Stomach (tissue), 8 donors: ENCODE measurements around the gene PCDHB7. TPM values are rescaled to one million over a fixed set of nuclear protein-coding genes. Genes with fewer than 3 reads are reported as not detected.

Source experiments
- polyA plus RNA-seq, 3 donors: library from polyadenylated mRNA; stranded (reverse); fragments of 200-250 nt; gene quantifications; one replicate each; pipeline ENCODE4 v1.2.3, GENCODE V29; 2013
- total RNA-seq, 5 donors: library from RNA; depleted of rRNA; stranded (reverse); fragments of >200 nt; gene quantifications; one replicate each; pipeline versions ENCODE4 v1.1.0 to v1.2.3, GENCODE V29; 2014 to 2016
- donor health status: healthy with polysubstance abuse.
- donor health status: Bipolar disorder and iron deficiency.
- donor health status: healthy.

PCDHB7 gene
- total and polyA plus RNA-seq, 8 donors: 0.10 to 1.8 (median 0.72) TPM; not detected in 5

Other genes starting within 250 kb of the PCDHB7 start
Only the 30 nearest of the 37 such genes appear.
- 1 to 10 TPM in 2 of 5 donors, under 1 TPM in 1, not detected in 2; 0.58 to 4.2 (median 2.6) TPM for gene PCDHAC2, start 206.2 kb upstream of the PCDHB7 start, total RNA-seq
- gene PCDHAC2, start 206.2 kb upstream of the PCDHB7 start, polyA plus RNA-seq: under 1 TPM in 2 of 3 donors, not detected in 1; 0.05 to 0.19 TPM
- under 1 TPM in 2 of 5 donors, not detected in 3; under 0.01 to 0.37 TPM for gene PCDHB1, start 121.3 kb upstream of the PCDHB7 start, total RNA-seq
- gene PCDHB1, start 121.3 kb upstream of the PCDHB7 start, polyA plus RNA-seq: under 1 TPM in 1 of 3 donors, not detected in 2; 0.03 TPM
- gene PCDHB2, start 78.0 kb upstream of the PCDHB7 start, total RNA-seq: 1 to 10 TPM in 1 of 5 donors, under 1 TPM in 1, not detected in 3; 0.43 to 3.3 TPM
- gene PCDHB2, start 78.0 kb upstream of the PCDHB7 start, polyA plus RNA-seq: 1 to 10 TPM in 1 of 3 donors, under 1 TPM in 2; 0.53 to 1.3 (median 0.61) TPM
- 1 to 10 TPM in 1 of 5 donors, not detected in 4; 3.7 TPM for gene PCDHB3, start 72.2 kb upstream of the PCDHB7 start, total RNA-seq
- under 1 TPM; 0.15 to 0.46 (median 0.31) TPM for gene PCDHB3, start 72.2 kb upstream of the PCDHB7 start, polyA plus RNA-seq
- 10 to 100 TPM in 1 of 5 donors, 1 to 10 TPM in 1, under 1 TPM in 2, not detected in 1; 0.45 to 15.9 (median 1.7) TPM for gene PCDHB4, start 50.8 kb upstream of the PCDHB7 start, total RNA-seq
- under 1 TPM; 0.15 to 0.38 (median 0.37) TPM for gene PCDHB4, start 50.8 kb upstream of the PCDHB7 start, polyA plus RNA-seq
- gene PCDHB5, start 37.4 kb upstream of the PCDHB7 start, total RNA-seq: 1 to 10 TPM in 3 of 5 donors, under 1 TPM in 2; 0.14 to 4.7 (median 1.8) TPM
- under 1 TPM in 2 of 3 donors, not detected in 1; 0.31 to 0.78 TPM for gene PCDHB5, start 37.4 kb upstream of the PCDHB7 start, polyA plus RNA-seq
- 1 to 10 TPM in 1 of 5 donors, under 1 TPM in 1, not detected in 3; under 0.01 to 1.3 TPM for gene PCDHB6, start 22.6 kb upstream of the PCDHB7 start, total RNA-seq
- gene PCDHB6, start 22.6 kb upstream of the PCDHB7 start, polyA plus RNA-seq: under 1 TPM in 1 of 3 donors, not detected in 2; 0.15 TPM
- gene PCDHB8, start 5.1 kb downstream of the PCDHB7 start, total RNA-seq: 1 to 10 TPM in 1 of 5 donors, under 1 TPM in 1, not detected in 3; 0.58 to 1.7 TPM
- gene PCDHB8, start 5.1 kb downstream of the PCDHB7 start, polyA plus RNA-seq: not detected
- 1 to 10 TPM in 3 of 5 donors, under 1 TPM in 2; 0.45 to 1.7 (median 1.2) TPM for gene PCDHB16, start 9.7 kb downstream of the PCDHB7 start, total RNA-seq
- under 1 TPM in 2 of 3 donors, not detected in 1; 0.12 to 0.20 TPM for gene PCDHB16, start 9.7 kb downstream of the PCDHB7 start, polyA plus RNA-seq
- under 1 TPM in 3 of 5 donors, not detected in 2; 0.14 to 0.92 (median 0.45) TPM for gene PCDHB9, start 14.5 kb downstream of the PCDHB7 start, total RNA-seq
- under 1 TPM in 2 of 3 donors, not detected in 1; 0.08 to 0.19 TPM for gene PCDHB9, start 14.5 kb downstream of the PCDHB7 start, polyA plus RNA-seq
- 10 to 100 TPM in 1 of 5 donors, 1 to 10 TPM in 3, under 1 TPM in 1; 0.58 to 18.3 (median 2.3) TPM for gene PCDHB10, start 19.7 kb downstream of the PCDHB7 start, total RNA-seq
- under 1 TPM; 0.12 to 0.40 (median 0.15) TPM for gene PCDHB10, start 19.7 kb downstream of the PCDHB7 start, polyA plus RNA-seq
- 1 to 10 TPM in 2 of 5 donors, under 1 TPM in 1, not detected in 2; 0.87 to 4.4 (median 1.3) TPM for gene PCDHB11, start 27.0 kb downstream of the PCDHB7 start, total RNA-seq
- gene PCDHB11, start 27.0 kb downstream of the PCDHB7 start, polyA plus RNA-seq: 1 to 10 TPM in 1 of 3 donors, under 1 TPM in 2; 0.12 to 1.1 (median 0.30) TPM
- gene PCDHB12, start 36.1 kb downstream of the PCDHB7 start, total RNA-seq: 1 to 10 TPM in 4 of 5 donors, not detected in 1; 1.2 to 8.5 (median 2.9) TPM
- gene PCDHB12, start 36.1 kb downstream of the PCDHB7 start, polyA plus RNA-seq: under 1 TPM; 0.19 to 0.31 (median 0.28) TPM
- gene PCDHB13, start 41.3 kb downstream of the PCDHB7 start, total RNA-seq: 10 to 100 TPM in 1 of 5 donors, 1 to 10 TPM in 2, under 1 TPM in 2; under 0.01 to 28.1 (median 3.1) TPM
- under 1 TPM in 2 of 3 donors, not detected in 1; 0.12 to 0.28 TPM for gene PCDHB13, start 41.3 kb downstream of the PCDHB7 start, polyA plus RNA-seq
- 1 to 10 TPM in 4 of 5 donors, not detected in 1; 1.3 to 6.4 (median 3.6) TPM for gene PCDHB14, start 50.7 kb downstream of the PCDHB7 start, total RNA-seq
- 1 to 10 TPM in 1 of 3 donors, under 1 TPM in 2; 0.31 to 1.1 (median 0.44) TPM for gene PCDHB14, start 50.7 kb downstream of the PCDHB7 start, polyA plus RNA-seq
- gene PCDHB15, start 72.8 kb downstream of the PCDHB7 start, total RNA-seq: 1 to 10 TPM in 2 of 5 donors, under 1 TPM in 1, not detected in 2; 0.58 to 6.6 (median 2.2) TPM
- 1 to 10 TPM in 1 of 3 donors, under 1 TPM in 2; 0.44 to 1.2 (median 0.73) TPM for gene PCDHB15, start 72.8 kb downstream of the PCDHB7 start, polyA plus RNA-seq
- gene SLC25A2, start 131.4 kb downstream of the PCDHB7 start, total RNA-seq: 1 to 10 TPM in 1 of 5 donors, under 1 TPM in 1, not detected in 3; 0.43 to 4.8 TPM
- gene SLC25A2, start 131.4 kb downstream of the PCDHB7 start, polyA plus RNA-seq: not detected
- gene TAF7, start 148.1 kb downstream of the PCDHB7 start, total RNA-seq: 10 to 100 TPM; 22.0 to 89.8 (median 36.5) TPM
- gene TAF7, start 148.1 kb downstream of the PCDHB7 start, polyA plus RNA-seq: 10 to 100 TPM; 32.6 to 46.1 (median 43.5) TPM
- under 1 TPM in 1 of 5 donors, not detected in 4; 0.18 TPM for gene PCDHGA1, start 157.9 kb downstream of the PCDHB7 start, total RNA-seq
- gene PCDHGA1, start 157.9 kb downstream of the PCDHB7 start, polyA plus RNA-seq: under 1 TPM in 1 of 3 donors, not detected in 2; 0.13 TPM
- 1 to 10 TPM; 1.2 to 3.5 (median 2.0) TPM for gene PCDHGA2, start 166.1 kb downstream of the PCDHB7 start, total RNA-seq
- under 1 TPM; 0.06 to 0.31 (median 0.18) TPM for gene PCDHGA2, start 166.1 kb downstream of the PCDHB7 start, polyA plus RNA-seq
- 1 to 10 TPM in 3 of 5 donors, under 1 TPM in 1, not detected in 1; 0.58 to 6.7 (median 1.4) TPM for gene PCDHGA3, start 171.2 kb downstream of the PCDHB7 start, total RNA-seq
- gene PCDHGA3, start 171.2 kb downstream of the PCDHB7 start, polyA plus RNA-seq: under 1 TPM in 1 of 3 donors, not detected in 2; 0.08 TPM
- gene PCDHGB1, start 177.5 kb downstream of the PCDHB7 start, total RNA-seq: 1 to 10 TPM in 1 of 5 donors, under 1 TPM in 3, not detected in 1; under 0.01 to 1.2 (median 0.68) TPM
- gene PCDHGB1, start 177.5 kb downstream of the PCDHB7 start, polyA plus RNA-seq: under 1 TPM in 1 of 3 donors, not detected in 2; 0.03 TPM
- 1 to 10 TPM in 4 of 5 donors, under 1 TPM in 1; 0.29 to 9.3 (median 2.4) TPM for gene PCDHGA4, start 182.4 kb downstream of the PCDHB7 start, total RNA-seq
- under 1 TPM in 1 of 3 donors, not detected in 2; 0.08 TPM for gene PCDHGA4, start 182.4 kb downstream of the PCDHB7 start, polyA plus RNA-seq
- gene PCDHGB2, start 187.3 kb downstream of the PCDHB7 start, total RNA-seq: 10 to 100 TPM in 1 of 5 donors, 1 to 10 TPM in 3, not detected in 1; 2.5 to 10.7 (median 8.1) TPM
- under 1 TPM in 1 of 3 donors, not detected in 2; 0.10 TPM for gene PCDHGB2, start 187.3 kb downstream of the PCDHB7 start, polyA plus RNA-seq
- 1 to 10 TPM in 4 of 5 donors, not detected in 1; 2.3 to 6.7 (median 3.6) TPM for gene PCDHGA5, start 191.5 kb downstream of the PCDHB7 start, total RNA-seq
- under 1 TPM in 1 of 3 donors, not detected in 2; 0.15 TPM for gene PCDHGA5, start 191.5 kb downstream of the PCDHB7 start, polyA plus RNA-seq
- 1 to 10 TPM in 4 of 5 donors, under 1 TPM in 1; 0.87 to 8.8 (median 3.8) TPM for gene PCDHGB3, start 197.6 kb downstream of the PCDHB7 start, total RNA-seq
- gene PCDHGB3, start 197.6 kb downstream of the PCDHB7 start, polyA plus RNA-seq: under 1 TPM in 2 of 3 donors, not detected in 1; 0.06 to 0.08 TPM
- 1 to 10 TPM in 3 of 5 donors, under 1 TPM in 2; 0.29 to 4.4 (median 1.8) TPM for gene PCDHGA6, start 201.2 kb downstream of the PCDHB7 start, total RNA-seq
- gene PCDHGA6, start 201.2 kb downstream of the PCDHB7 start, polyA plus RNA-seq: under 1 TPM in 2 of 3 donors, not detected in 1; 0.06 to 0.38 TPM
- gene PCDHGA7, start 210.1 kb downstream of the PCDHB7 start, total RNA-seq: 10 to 100 TPM in 1 of 5 donors, 1 to 10 TPM in 2, under 1 TPM in 1, not detected in 1; 0.87 to 29.0 (median 2.7) TPM
- gene PCDHGA7, start 210.1 kb downstream of the PCDHB7 start, polyA plus RNA-seq: under 1 TPM in 2 of 3 donors, not detected in 1; 0.06 to 0.30 TPM
- gene PCDHGB4, start 215.1 kb downstream of the PCDHB7 start, total RNA-seq: 10 to 100 TPM in 1 of 5 donors, 1 to 10 TPM in 2, under 1 TPM in 2; 0.29 to 12.1 (median 1.2) TPM
- gene PCDHGB4, start 215.1 kb downstream of the PCDHB7 start, polyA plus RNA-seq: under 1 TPM in 2 of 3 donors, not detected in 1; 0.12 to 0.45 TPM
- gene PCDHGA8, start 220.0 kb downstream of the PCDHB7 start, total RNA-seq: 10 to 100 TPM in 1 of 5 donors, 1 to 10 TPM in 2, under 1 TPM in 2; under 0.01 to 12.5 (median 1.2) TPM
- under 1 TPM in 2 of 3 donors, not detected in 1; 0.06 to 0.08 TPM for gene PCDHGA8, start 220.0 kb downstream of the PCDHB7 start, polyA plus RNA-seq